Measurements from ENCODE around the gene ZNF79.

The ZNF79 gene

GRCh38 chr9:127467621-127468020 is 43.4 kb downstream of the ZNF79 start:
- no peak for TF ChIP-seq CTCF (conservative IDR thresholded peaks at IDR 0.05; ENCODE audit: low read depth, low read length)
- H3K4me3 ChIP-seq (ENCODE audit: low read length): no peak overlapping the region
- DNase-seq (ENCODE audit: low read depth): no peak

- TF ChIP-seq CTCF (conservative IDR thresholded peaks at IDR 0.05; ENCODE audit: low read depth, low read length): no peak
- DNase-seq (ENCODE audit: low read depth): no peak
- no peak overlapping the region for H3K4me3 ChIP-seq (ENCODE audit: low read length)
Observed at GRCh38 chr9:127470662-127471061, 46.5 kb downstream of the ZNF79 start.

- H3K4me3 ChIP-seq (ENCODE audit: low read length): no peak overlapping the region
- DNase-seq (ENCODE audit: low read depth): no peak
- TF ChIP-seq CTCF (conservative IDR thresholded peaks at IDR 0.05; ENCODE audit: low read depth, low read length): no peak
Observed at GRCh38 chr9:127473501-127473900, 49.3 kb downstream of the ZNF79 start.

GRCh38 chr9:127473932-127474331 is 49.8 kb downstream of the ZNF79 start:
- DNase-seq (ENCODE audit: low read depth): no peak
- no peak for TF ChIP-seq CTCF (conservative IDR thresholded peaks at IDR 0.05; ENCODE audit: low read depth, low read length)
- H3K4me3 ChIP-seq (ENCODE audit: low read length): no peak overlapping the region

- no peak for TF ChIP-seq CTCF (conservative IDR thresholded peaks at IDR 0.05; ENCODE audit: low read depth, low read length)
- no peak for DNase-seq (ENCODE audit: low read depth)
- H3K4me3 ChIP-seq (ENCODE audit: low read length): no peak overlapping the region
Observed at GRCh38 chr9:127474592-127474991, 50.4 kb downstream of the ZNF79 start.

GRCh38 chr9:127479507-127480081 is 55.4 kb downstream of the ZNF79 start:
- TF ChIP-seq CTCF (conservative IDR thresholded peaks at IDR 0.05; ENCODE audit: low read depth, low read length): no peak
- DNase-seq (ENCODE audit: low read depth): no peak
- no peak overlapping the region for H3K4me3 ChIP-seq (ENCODE audit: low read length)

GRCh38 chr9:127482662-127483061 is 58.5 kb downstream of the ZNF79 start:
- no peak for DNase-seq (ENCODE audit: low read depth)
- TF ChIP-seq CTCF (conservative IDR thresholded peaks at IDR 0.05; ENCODE audit: low read depth, low read length): no peak
- H3K4me3 ChIP-seq (ENCODE audit: low read length): no peak overlapping the region

Data from retinal pigment epithelial cell (primary cell).